ENCODE measurements around the gene PARD3B. TPM values are rescaled to one million over a fixed set of nuclear protein-coding genes. Genes with fewer than 3 reads are reported as not detected.

PARD3B gene
- total RNA-seq, 1 donor from 2014 or later, result 8.4 TPM

DNA sequence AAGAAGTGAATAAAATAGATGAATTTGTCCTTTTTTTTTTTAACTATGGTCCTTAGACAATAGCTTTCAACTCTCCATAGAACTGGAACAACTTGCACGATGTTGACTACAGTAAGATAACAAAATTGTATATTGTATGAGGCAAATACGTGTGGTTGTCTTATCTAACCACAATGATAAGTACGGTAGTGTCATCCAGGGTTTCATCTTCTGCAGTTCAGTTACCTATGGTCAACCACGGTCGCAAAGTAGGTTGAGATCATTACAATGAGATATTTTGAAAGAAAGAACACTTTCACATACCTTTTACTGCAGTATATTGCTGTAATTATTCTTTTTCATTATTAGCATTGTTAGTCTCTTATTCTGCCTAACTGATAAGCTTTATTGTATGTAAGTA is 295.2 kb downstream of the PARD3B start:
- no peak for DNase-seq (ENCODE audit: low read depth, low spot score)

DNA sequence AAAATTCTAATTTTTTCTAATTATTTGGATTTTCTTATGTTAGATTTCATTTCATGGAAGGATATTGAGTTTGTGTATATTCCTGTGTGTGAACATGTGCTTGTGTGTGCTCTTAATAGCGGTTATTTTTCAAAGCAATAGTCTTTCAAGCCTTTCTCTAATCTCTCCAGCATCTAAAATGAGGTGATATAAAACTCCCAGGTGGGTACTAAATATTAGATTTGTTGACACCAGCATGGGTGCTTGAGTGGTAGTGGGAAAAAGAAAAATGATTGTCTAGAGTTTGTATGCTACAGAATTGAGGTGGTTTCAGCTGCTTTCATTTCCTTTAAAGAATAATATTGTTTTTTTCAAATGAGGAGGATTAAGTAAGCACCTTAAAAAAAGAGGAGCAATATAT is 296.8 kb downstream of the PARD3B start:
- no peak for DNase-seq (ENCODE audit: low read depth, low spot score)

DNA sequence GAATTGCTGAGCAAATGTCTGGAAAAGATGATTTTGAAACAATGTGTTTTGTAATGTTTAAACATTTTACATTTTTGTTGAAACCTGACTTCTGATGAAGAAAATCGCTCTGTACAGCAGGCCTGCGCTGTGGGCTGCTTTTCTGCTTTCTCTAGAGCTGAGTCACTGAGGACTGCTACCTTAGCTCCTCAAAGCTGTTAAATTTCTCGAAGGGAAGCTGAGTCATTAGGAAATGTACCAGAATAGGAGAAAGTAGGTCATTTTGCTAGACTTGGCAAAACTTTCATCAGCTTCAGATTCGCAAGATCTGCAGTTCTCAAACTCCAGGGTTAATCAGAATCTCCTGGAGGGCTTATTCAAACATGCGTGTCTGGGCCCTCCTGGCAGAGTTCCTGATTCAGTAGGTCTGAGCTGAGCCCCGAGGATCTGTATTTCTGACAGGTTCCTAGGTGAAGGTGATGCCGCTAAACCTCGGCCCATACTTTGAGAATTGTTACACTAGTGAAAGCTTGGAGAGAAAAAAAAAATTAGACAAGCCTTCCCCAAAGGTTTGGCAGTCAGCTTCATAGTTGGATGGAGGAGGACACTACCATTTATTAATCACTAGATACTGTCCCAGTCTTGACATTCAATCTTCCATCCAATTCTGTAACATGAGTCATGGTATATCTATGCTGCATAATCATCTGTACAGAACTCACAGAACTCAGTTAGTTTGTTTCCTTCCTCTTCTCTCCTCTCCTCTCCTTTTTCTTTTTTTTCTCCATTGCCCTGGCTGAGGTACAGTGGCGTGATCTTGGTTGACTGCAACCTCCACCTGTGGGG is 297.6 kb downstream of the PARD3B start:
- DNase-seq (ENCODE audit: low read depth, low spot score), result peak; percentile 69

GRCh38 chr2:204846471-204846870 is 301.2 kb downstream of the PARD3B start:
- DNase-seq (ENCODE audit: low read depth, low spot score), result no peak

- no peak for DNase-seq (ENCODE audit: low read depth, low spot score)
Observed at GRCh38 chr2:204849892-204850291, 304.6 kb downstream of the PARD3B start.

- DNase-seq (ENCODE audit: low read depth, low spot score), result no peak
Observed at GRCh38 chr2:204850581-204850980, 305.3 kb downstream of the PARD3B start.

GRCh38 chr2:204853905-204854304 is 308.6 kb downstream of the PARD3B start:
- no peak for DNase-seq (ENCODE audit: low read depth, low spot score)

DNA sequence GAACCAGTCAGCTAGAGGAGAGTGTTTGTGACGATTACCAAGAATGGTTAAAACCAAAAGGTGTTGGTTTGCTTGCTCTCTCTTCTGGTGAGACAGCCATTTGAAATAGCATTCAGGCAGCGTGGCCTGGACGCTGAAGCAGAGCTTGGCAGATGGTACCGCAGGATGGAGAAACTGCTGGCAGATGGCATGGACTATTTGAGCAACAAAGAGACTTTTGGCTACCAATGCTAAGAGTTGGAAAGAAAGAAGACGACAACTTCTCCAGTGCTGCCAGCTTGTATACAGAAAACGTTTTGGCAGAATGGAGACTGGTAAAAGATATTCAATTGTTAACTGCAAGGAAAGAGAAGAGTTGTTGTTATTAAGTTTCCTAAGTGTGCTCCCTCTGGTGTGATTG is 315.0 kb downstream of the PARD3B start:
- no peak for DNase-seq (ENCODE audit: low read depth, low spot score)

DNA sequence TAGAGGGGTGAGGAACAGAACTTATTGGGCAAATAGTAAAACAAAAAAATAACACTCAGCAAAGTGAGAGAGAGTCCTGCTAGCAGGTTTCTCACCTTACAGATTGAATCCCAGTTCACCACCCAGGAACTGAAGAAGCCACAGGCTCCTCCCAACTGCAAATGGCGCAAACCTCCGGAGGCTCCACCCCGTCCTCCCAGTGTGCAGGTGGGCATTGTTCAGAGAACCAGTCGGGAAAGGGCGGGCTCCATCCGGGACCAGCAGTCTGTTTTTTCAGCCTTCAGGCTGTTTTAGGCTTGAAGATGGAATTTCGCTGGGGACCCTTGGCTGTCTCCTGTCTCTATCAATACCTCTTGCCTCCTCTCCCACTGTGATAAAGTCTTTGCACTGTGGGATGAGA is 317.5 kb downstream of the PARD3B start:
- no peak for DNase-seq (ENCODE audit: low read depth, low spot score)

- no peak for DNase-seq (ENCODE audit: low read depth, low spot score)
Observed at GRCh38 chr2:204863336-204863735, 318.1 kb downstream of the PARD3B start.

- DNase-seq (ENCODE audit: low read depth, low spot score), result no peak
Observed at GRCh38 chr2:204869132-204869823, 324.0 kb downstream of the PARD3B start.

GRCh38 chr2:204870053-204870452 is 324.8 kb downstream of the PARD3B start:
- no peak for DNase-seq (ENCODE audit: low read depth, low spot score)

GRCh38 chr2:204871231-204871953 is 326.1 kb downstream of the PARD3B start:
- peak; percentile 51 for DNase-seq (ENCODE audit: low read depth, low spot score)

DNA sequence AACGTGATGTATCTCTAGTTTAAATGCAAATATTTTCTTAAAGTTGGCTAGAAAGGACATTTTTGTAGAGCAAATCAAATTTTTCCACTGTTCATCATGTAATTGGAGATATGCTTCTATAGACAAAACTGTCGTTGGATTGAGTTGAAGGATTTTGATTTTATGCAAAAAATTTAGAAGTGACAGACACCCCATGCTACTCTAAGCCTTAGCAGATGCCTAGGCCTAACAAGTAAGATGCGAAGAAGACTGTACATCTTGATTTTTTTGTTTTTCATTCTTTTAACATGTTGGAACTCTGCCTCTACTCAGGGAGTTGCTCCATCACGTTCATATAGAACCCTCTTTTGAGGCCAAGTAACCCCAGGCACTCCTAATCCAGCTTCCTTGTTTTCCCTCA is 331.0 kb downstream of the PARD3B start:
- no peak for DNase-seq (ENCODE audit: low read depth, low spot score)

DNA sequence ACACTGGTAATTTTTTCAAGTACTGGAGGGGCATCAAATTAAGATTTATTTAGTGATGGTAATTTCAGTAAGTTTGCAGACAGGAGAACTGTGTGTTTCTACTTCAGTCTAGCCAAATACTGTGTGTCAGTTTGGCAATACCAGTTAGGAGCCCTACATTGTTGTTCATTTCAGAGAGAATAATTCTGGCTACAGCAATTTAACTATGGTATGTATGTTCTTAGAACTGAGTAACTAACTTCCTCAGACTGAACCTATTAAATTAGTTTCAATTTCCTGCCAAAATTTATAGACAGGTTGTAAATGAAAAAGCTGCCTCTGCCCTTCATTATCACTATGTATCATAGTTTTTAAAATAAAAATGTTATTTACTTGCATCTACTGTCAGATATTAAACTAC is 332.4 kb downstream of the PARD3B start:
- DNase-seq (ENCODE audit: low read depth, low spot score), result no peak

DNA sequence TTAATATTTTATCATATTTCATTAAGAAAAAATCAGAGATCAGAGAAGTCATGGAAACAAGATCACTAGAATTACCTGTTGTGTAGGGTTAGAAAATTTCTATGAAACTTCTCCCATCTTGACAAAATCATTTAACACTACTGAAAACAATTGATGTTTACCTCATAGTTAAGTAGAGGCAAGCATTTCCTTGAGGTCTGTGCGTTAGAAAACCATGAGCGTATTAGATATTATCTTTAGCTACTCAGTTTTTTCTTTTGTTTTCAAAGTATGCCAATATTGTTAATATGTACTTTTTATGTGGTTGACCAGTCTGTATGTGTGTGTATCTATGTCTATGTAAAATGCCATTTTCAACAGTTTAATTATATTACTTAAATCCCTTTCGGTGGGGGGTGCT is 335.7 kb downstream of the PARD3B start:
- DNase-seq (ENCODE audit: low read depth, low spot score), result no peak

GRCh38 chr2:204881655-204882054 is 336.4 kb downstream of the PARD3B start:
- DNase-seq (ENCODE audit: low read depth, low spot score), result no peak

- DNase-seq (ENCODE audit: low read depth, low spot score), result no peak
Observed at GRCh38 chr2:204885747-204886146, 340.5 kb downstream of the PARD3B start.

DNA sequence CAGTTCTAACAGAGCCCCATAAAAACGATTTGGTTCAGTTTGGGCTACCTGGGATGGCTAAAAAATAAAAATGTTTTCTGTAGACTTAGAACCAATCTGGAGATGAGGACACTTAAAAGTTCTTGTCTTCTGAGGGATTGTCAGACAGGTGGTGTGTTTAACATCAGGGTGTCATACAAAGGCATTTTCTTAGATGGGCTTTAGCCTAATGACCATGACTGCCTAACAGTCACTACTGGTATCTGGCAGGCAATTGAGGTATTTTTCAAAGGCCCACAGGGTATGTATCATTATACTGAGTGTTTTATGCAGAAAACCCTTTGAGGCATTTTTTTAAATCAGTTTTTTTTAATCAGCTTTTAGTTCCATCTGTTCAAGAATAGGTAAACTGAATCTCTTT is 341.4 kb downstream of the PARD3B start:
- no peak for DNase-seq (ENCODE audit: low read depth, low spot score)

GRCh38 chr2:204888222-204888621 is 342.9 kb downstream of the PARD3B start:
- DNase-seq (ENCODE audit: low read depth, low spot score), result no peak

DNA sequence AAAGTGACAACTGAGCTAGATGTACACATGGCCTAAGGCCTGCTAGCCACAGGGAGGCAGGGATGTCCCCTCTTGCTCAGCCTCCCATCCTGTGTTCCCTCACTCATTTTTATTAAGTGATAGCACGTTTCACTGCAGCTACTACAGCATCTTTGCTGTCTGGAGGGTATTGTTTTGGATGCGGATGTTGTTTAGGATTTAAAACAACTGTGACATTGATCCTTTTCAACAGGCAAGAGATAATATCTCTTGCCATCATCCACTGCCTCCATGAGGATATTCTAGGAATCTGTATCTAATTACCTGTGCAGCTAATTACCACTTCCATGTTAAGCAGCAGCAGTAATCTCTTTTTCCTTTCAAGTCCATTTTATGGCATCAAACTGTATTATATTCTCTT is 345.4 kb downstream of the PARD3B start:
- DNase-seq (ENCODE audit: low read depth, low spot score), result no peak

DNA sequence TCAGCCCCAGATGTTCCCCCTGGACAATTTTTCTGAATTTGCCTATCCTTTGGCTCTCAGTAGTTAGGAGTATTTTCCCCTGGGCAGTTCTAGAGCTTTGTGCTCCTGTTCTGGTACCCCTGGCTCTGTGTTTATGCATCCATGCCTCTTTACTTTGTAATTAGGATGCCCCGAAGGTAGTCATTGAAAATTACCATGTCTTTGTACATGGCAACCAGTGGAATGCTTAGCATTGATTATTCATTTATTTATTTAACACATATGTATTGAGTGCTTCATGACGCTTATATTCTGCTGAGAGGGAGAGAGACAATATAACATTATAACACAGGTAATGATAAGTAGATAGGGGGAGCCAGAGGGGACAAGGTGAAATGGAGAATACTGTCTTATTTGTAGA is 346.5 kb downstream of the PARD3B start:
- DNase-seq (ENCODE audit: low read depth, low spot score), result no peak
